ENCODE data around the gene CNTNAP2.
"Not testable (repeated sequence)": the region's sequence is repeated elsewhere in the genome, so short reads cannot be mapped to it uniquely, and the experiment has no call there.

The CNTNAP2 gene

GRCh38 chr7:148014541-148014940 lies 1897.9 kb downstream of the CNTNAP2 start:
- no peak for DNase-seq

GRCh38 chr7:148017126-148017525 lies 1900.5 kb downstream of the CNTNAP2 start:
- DNase-seq, result no peak

- DNase-seq, result no peak
Measured at GRCh38 chr7:148020679-148021078, 1904.1 kb downstream of the CNTNAP2 start.

GRCh38 chr7:148021507-148022045 lies 1905.0 kb downstream of the CNTNAP2 start:
- DNase-seq, result no peak

GRCh38 chr7:148022832-148023231 lies 1906.2 kb downstream of the CNTNAP2 start:
- DNase-seq, result no peak

GRCh38 chr7:148026713-148027112 lies 1910.1 kb downstream of the CNTNAP2 start:
- no peak for DNase-seq

GRCh38 chr7:148028165-148028564 lies 1911.6 kb downstream of the CNTNAP2 start:
- no peak for DNase-seq

GRCh38 chr7:148031019-148031418 lies 1914.4 kb downstream of the CNTNAP2 start:
- no peak for DNase-seq

GRCh38 chr7:148031811-148032210 lies 1915.2 kb downstream of the CNTNAP2 start:
- DNase-seq, result no peak

GRCh38 chr7:148035950-148036349 lies 1919.3 kb downstream of the CNTNAP2 start:
- DNase-seq, result no peak

- DNase-seq, result no peak
Measured at GRCh38 chr7:148037044-148037443, 1920.4 kb downstream of the CNTNAP2 start.

GRCh38 chr7:148041156-148041555 lies 1924.6 kb downstream of the CNTNAP2 start:
- DNase-seq, result no peak

- no peak for DNase-seq
Measured at GRCh38 chr7:148042935-148043631, 1926.5 kb downstream of the CNTNAP2 start.

GRCh38 chr7:148044173-148044572 lies 1927.6 kb downstream of the CNTNAP2 start:
- no peak for DNase-seq

- no peak for DNase-seq
Measured at GRCh38 chr7:148045521-148045920, 1928.9 kb downstream of the CNTNAP2 start.

- DNase-seq, result no peak
Measured at GRCh38 chr7:148049068-148049467, 1932.5 kb downstream of the CNTNAP2 start.

- DNase-seq, result no peak
Measured at GRCh38 chr7:148050492-148051158, 1934.0 kb downstream of the CNTNAP2 start.

GRCh38 chr7:148056406-148056805 lies 1939.8 kb downstream of the CNTNAP2 start:
- DNase-seq, result no peak

GRCh38 chr7:148058092-148058491 lies 1941.5 kb downstream of the CNTNAP2 start:
- DNase-seq, result no peak

- DNase-seq, result no peak
Measured at GRCh38 chr7:148058753-148059152, 1942.2 kb downstream of the CNTNAP2 start.

- no peak for DNase-seq
Measured at GRCh38 chr7:148060724-148061123, 1944.1 kb downstream of the CNTNAP2 start.

GRCh38 chr7:148078111-148078510 lies 1961.5 kb downstream of the CNTNAP2 start:
- DNase-seq, result not testable (repeated sequence)

GRCh38 chr7:148079206-148080080 lies 1962.8 kb downstream of the CNTNAP2 start:
- no peak for DNase-seq

Measured in hematopoietic multipotent progenitor cell treated with erythropoietin and hydrocortisone succinate and interleukin-3 and kit ligand, for 8 days (in vitro differentiated cells).